SU-DHL-6 (cell line): ENCODE data around the gene DCAF8.

Experiments
- EZH2phosphoT487 ChIP-seq: fragments of 200-600 bp; sonication (generic), shearing (Covaris generic); conservative IDR thresholded peaks from 2 replicates; pipeline ENCODE4 v1.6.1; 2018; ENCODE audit warnings: mild to moderate bottlenecking, antibody characterized with exemption, low read length, moderate library complexity, mixed read lengths
- TF ChIP-seq, protein P1 (sequence below): fragments of 200-600 bp; sonication (generic); IDR thresholded peaks from one replicate; pipeline ENCODE4 v1.5.1; 2017; ENCODE audit warnings: antibody characterized with exemption, mild to moderate bottlenecking, low read length, moderate library complexity; ENCODE audit not compliant: insufficient read depth, poor library complexity, severe bottlenecking

DNA sequence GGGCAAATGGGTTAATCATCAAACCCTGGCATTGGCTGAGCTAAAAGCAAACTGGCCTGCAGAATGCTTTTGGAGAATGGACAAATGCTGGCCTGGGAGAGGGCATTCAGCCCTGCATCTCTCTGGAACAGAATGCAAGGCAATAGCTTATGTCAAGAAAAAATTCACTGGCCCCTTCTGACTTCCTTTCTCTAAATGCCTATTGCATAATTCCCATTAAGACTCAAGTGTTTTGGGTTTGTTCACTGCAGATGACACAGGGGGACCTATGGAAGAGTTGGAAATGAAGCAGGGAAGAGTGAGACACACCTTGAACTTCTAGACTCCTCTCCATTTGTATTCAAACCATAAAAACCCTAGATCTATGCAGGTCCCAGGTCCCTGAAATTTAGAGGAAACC lies 41.3 kb downstream of the DCAF8 start:
- TF ChIP-seq, protein P1, sequence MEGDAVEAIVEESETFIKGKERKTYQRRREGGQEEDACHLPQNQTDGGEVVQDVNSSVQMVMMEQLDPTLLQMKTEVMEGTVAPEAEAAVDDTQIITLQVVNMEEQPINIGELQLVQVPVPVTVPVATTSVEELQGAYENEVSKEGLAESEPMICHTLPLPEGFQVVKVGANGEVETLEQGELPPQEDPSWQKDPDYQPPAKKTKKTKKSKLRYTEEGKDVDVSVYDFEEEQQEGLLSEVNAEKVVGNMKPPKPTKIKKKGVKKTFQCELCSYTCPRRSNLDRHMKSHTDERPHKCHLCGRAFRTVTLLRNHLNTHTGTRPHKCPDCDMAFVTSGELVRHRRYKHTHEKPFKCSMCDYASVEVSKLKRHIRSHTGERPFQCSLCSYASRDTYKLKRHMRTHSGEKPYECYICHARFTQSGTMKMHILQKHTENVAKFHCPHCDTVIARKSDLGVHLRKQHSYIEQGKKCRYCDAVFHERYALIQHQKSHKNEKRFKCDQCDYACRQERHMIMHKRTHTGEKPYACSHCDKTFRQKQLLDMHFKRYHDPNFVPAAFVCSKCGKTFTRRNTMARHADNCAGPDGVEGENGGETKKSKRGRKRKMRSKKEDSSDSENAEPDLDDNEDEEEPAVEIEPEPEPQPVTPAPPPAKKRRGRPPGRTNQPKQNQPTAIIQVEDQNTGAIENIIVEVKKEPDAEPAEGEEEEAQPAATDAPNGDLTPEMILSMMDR, result no peak
- no peak for TF ChIP-seq EZH2phosphoT487
